HepG2 (cell line): ENCODE measurements around the gene SLC17A9.

Source experiments
- CHD4 ChIP-seq: fragments of 200-600 bp; sonication (generic); IDR thresholded peaks from 2 replicates; pipeline ENCODE4 v1.7.0; 2017; ENCODE audit warnings: mild to moderate bottlenecking, low read length, borderline replicate concordance
- EP300 ChIP-seq, 3 experiments: sonication (generic) in 1 of 3; formaldehyde crosslinking in 1 of 3; IDR thresholded peaks; 2 replicates each; pipeline versions ENCODE4 v1.5.1 to v1.6.1; 2011 to 2020; ENCODE audit warnings: low read depth in 2 of 3, low read length in 2 of 3, borderline replicate concordance in 1 of 3, improper control_type of control experiment in 1 of 3, mild to moderate bottlenecking in 1 of 3, missing genetic modification reagents in 1 of 3, moderate library complexity in 1 of 3
- ETV6 ChIP-seq: sonication (generic); formaldehyde crosslinking; conservative IDR thresholded peaks from 2 replicates; pipeline ENCODE4 v1.4.0; 2020; ENCODE audit warnings: missing genetic modification reagents
- FOXP1 ChIP-seq, 2 experiments: fragments of 450-650 bp in 1 of 2; IDR thresholded peaks; 2 replicates each; pipeline ENCODE4 v1.6.1; 2017 to 2018; ENCODE audit warnings: antibody characterized with exemption in 1 of 2
- HDAC2 ChIP-seq: sonication (generic); formaldehyde crosslinking; IDR thresholded peaks from 2 replicates; pipeline ENCODE4 v1.4.0; 2020; ENCODE audit warnings: missing genetic modification reagents
- POLR2A ChIP-seq, 2 experiments: IDR thresholded peaks; 2 replicates each; pipeline ENCODE4 v1.6.1; 2011; ENCODE audit warnings: low read depth in 2 of 2, low read length in 2 of 2, mild to moderate bottlenecking in 1 of 2, moderate library complexity in 1 of 2; ENCODE audit not compliant: insufficient read depth in 1 of 2
- RFX5 ChIP-seq: IDR thresholded peaks from 2 replicates; pipeline ENCODE4 v1.6.1; 2011; ENCODE audit warnings: low read depth, low read length, improper control_type of control experiment
- SRF ChIP-seq: IDR thresholded peaks from 2 replicates; pipeline ENCODE4 v1.6.1; 2011; ENCODE audit warnings: mild to moderate bottlenecking, low read depth, low read length, moderate library complexity
- TBP ChIP-seq: sonication (generic); formaldehyde crosslinking; IDR thresholded peaks from 2 replicates; pipeline ENCODE4 v1.5.0; 2020; ENCODE audit warnings: missing genetic modification reagents
- ZNF230 ChIP-seq: sonication (generic); formaldehyde crosslinking; IDR thresholded peaks from 2 replicates; pipeline ENCODE4 v1.4.0; 2020; ENCODE audit warnings: mild to moderate bottlenecking, missing genetic modification reagents
- ZZZ3 ChIP-seq: sonication (generic); formaldehyde crosslinking; IDR thresholded peaks from 2 replicates; pipeline ENCODE4 v1.4.0; 2020; ENCODE audit warnings: missing genetic modification reagents, mild to moderate bottlenecking, borderline replicate concordance
- TF ChIP-seq, protein P1 (sequence below): sonication (generic); formaldehyde crosslinking; IDR thresholded peaks from 2 replicates; pipeline ENCODE4 v1.4.0; 2020; ENCODE audit warnings: missing genetic modification reagents
- TF ChIP-seq, protein P2 (sequence below): sonication (generic); formaldehyde crosslinking; conservative IDR thresholded peaks from 2 replicates; pipeline ENCODE4 v1.8.0; 2022; ENCODE audit warnings: missing genetic modification reagents
- TF ChIP-seq, protein P3 (sequence below): sonication (generic); formaldehyde crosslinking; IDR thresholded peaks from 2 replicates; pipeline ENCODE4 v1.5.0; 2020; ENCODE audit warnings: mild to moderate bottlenecking, missing genetic modification reagents, moderate library complexity

DNA sequence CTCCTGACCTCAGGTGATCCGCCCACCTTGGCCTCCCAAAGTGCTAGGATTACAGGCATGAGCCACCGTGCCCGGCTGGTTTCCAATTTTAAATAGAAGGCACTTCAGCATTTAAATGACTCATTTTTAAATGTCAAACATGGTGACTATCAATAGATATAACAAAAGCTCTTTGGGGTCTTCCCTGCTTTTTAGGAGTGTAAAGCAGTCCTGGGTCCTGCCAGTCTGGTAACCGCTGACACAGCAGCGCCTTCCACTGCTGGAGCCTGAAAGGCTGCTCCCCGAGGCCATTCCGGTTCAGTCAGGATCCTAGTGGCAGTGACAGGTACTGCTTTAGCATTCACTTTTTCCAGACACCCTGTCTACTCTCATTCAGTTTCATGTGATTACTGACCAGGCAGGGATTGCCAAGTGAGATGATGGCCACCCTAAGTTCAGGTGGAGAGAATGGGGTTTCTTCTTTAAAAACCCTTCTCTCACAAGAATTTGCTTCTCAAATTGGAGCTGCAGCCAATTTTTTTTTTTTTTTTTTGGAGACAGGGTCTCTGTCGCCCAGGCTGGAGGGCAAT, 31.3 kb upstream of the SLC17A9 start:
- TF ChIP-seq RFX5, result peak; percentile 86
- TF ChIP-seq, protein P1, sequence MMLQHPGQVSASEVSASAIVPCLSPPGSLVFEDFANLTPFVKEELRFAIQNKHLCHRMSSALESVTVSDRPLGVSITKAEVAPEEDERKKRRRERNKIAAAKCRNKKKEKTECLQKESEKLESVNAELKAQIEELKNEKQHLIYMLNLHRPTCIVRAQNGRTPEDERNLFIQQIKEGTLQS (CRISPR knock-in tag), result no peak
- TF ChIP-seq FOXP1 (IDR thresholded peaks at IDR 0.05), result no peak
- TF ChIP-seq FOXP1 (CRISPR knock-in tag; IDR thresholded peaks at IDR 0.05), result no peak
- no peak for TF ChIP-seq ZNF230
- 0 out of 2 replicates have a peak, but pooled peaks have one; percentile 53 for TF ChIP-seq ETV6 (CRISPR knock-in tag)
- TF ChIP-seq, protein P2, sequence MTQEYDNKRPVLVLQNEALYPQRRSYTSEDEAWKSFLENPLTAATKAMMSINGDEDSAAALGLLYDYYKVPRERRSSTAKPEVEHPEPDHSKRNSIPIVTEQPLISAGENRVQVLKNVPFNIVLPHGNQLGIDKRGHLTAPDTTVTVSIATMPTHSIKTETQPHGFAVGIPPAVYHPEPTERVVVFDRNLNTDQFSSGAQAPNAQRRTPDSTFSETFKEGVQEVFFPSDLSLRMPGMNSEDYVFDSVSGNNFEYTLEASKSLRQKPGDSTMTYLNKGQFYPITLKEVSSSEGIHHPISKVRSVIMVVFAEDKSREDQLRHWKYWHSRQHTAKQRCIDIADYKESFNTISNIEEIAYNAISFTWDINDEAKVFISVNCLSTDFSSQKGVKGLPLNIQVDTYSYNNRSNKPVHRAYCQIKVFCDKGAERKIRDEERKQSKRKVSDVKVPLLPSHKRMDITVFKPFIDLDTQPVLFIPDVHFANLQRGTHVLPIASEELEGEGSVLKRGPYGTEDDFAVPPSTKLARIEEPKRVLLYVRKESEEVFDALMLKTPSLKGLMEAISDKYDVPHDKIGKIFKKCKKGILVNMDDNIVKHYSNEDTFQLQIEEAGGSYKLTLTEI, result no peak
- TF ChIP-seq, protein P3, sequence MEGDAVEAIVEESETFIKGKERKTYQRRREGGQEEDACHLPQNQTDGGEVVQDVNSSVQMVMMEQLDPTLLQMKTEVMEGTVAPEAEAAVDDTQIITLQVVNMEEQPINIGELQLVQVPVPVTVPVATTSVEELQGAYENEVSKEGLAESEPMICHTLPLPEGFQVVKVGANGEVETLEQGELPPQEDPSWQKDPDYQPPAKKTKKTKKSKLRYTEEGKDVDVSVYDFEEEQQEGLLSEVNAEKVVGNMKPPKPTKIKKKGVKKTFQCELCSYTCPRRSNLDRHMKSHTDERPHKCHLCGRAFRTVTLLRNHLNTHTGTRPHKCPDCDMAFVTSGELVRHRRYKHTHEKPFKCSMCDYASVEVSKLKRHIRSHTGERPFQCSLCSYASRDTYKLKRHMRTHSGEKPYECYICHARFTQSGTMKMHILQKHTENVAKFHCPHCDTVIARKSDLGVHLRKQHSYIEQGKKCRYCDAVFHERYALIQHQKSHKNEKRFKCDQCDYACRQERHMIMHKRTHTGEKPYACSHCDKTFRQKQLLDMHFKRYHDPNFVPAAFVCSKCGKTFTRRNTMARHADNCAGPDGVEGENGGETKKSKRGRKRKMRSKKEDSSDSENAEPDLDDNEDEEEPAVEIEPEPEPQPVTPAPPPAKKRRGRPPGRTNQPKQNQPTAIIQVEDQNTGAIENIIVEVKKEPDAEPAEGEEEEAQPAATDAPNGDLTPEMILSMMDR (CRISPR knock-in tag), result peak; percentile 85
- 0 out of 4 replicates have a peak, but pooled peaks of 1 of the 2 experiments have one; percentile 26 for TF ChIP-seq POLR2A (IDR thresholded peaks at IDR 0.05; ENCODE audit: insufficient read depth in 1 of 2, low read depth in 2 of 2, low read length in 2 of 2)
- TF ChIP-seq TBP, result no peak
- TF ChIP-seq SRF, result no peak
- no peak for TF ChIP-seq EP300 (IDR thresholded peaks at IDR 0.05; ENCODE audit: low read depth in 2 of 2, low read length in 2 of 2)
- no peak for TF ChIP-seq EP300 (CRISPR knock-in tag; IDR thresholded peaks at IDR 0.05; ENCODE audit: borderline replicate concordance)
- no peak for TF ChIP-seq CHD4
- TF ChIP-seq ZZZ3 (CRISPR knock-in tag), result no peak
- peak; percentile 59; the same call in 1 of the 2 replicates for TF ChIP-seq HDAC2 (CRISPR knock-in tag)
